Measurements from ENCODE around the gene CDC42BPA.
"Not testable (repeated sequence)": the region's sequence is repeated elsewhere in the genome, so short reads cannot be mapped to it uniquely, and the experiment has no call there.

The CDC42BPA gene

DNA sequence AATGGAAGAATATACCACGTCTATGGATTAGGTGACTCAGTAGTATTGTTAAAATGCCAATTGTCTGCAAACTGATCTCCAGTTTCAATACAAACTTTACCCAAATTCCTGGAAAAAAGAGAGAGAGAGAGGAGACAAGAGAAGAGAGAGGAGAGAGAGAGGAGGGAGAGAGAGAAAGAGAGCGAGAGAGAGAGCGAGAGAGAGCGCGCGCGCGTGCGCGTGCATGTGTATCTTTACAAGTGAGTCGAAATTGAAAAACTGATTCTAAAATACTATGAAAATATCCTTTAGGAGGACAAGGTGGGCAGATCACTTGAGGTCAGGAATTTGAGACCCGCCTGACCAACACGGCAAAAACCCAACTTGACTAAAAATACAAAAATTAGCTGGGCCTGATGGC is 65.2 kb downstream of the CDC42BPA start:
- DNase-seq, result no peak

DNA sequence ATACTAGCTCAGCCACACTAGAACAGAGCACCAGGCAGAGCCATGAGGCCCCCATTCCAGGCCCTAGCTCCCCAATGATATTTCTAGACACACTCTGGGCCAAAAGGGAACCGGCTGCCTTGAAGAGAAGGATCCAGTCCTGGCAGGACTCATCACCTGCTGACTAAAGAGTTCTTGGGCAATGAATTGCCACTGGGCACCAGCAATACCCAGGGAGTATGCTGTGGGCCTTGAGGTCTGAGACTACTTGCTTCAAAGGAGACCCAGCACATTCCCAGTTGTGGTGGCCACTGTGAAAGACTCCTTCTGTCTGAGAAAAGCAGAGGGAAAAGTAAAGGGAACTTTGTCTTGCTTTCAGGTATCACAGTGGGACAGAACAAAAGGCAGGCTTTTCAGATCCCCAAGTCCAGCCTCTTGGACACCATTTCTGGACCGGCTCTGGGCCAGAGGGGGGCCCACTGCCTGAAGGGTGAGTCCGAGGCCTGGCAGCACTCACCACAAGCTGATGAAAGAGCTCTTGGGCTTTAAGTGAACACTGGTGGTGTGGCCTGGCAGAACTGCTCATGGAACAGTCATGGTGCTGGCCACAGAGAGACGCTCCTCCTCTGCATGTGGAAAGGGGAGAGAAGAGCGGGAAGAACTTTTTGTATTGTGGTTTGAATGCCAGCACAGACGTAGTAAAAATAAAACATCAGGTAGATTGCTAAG is 72.5 kb downstream of the CDC42BPA start:
- DNase-seq, result no peak

DNA sequence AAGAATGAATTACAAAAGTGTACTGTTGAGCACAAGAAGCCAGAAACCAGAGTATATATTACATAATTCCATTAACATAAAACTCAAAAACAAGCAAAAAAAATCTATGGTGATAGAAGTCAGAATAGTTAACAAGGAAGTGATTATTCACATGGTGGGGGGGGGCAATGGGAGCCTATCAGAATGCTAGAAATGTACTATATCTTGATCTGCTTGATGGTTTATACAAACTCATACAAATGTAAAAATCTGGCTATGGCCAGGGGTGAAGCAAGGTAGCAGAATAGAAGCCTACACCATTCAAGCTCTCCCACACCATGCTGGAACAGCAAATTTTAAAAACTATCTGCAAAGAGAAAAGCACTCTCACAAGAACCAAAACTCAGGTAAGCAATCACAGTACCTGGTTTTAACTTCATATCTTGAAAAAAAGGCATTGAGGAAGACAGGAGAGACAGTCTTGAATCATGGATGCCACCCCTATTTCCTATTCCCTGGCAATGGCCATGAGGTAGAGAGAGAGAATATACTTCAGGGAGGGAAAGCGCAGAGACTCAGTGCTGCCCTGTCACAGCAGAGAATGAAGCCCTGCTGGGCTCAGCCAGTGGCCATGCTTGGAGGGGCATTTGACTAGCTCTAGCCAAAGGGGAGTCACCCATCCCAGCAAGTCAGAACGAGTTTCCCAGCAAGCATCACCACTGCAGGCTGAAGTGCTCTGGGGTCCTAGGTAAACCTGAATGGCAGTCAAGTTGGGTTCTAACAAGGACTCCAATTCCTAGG is 73.8 kb downstream of the CDC42BPA start:
- DNase-seq, result no peak

DNA sequence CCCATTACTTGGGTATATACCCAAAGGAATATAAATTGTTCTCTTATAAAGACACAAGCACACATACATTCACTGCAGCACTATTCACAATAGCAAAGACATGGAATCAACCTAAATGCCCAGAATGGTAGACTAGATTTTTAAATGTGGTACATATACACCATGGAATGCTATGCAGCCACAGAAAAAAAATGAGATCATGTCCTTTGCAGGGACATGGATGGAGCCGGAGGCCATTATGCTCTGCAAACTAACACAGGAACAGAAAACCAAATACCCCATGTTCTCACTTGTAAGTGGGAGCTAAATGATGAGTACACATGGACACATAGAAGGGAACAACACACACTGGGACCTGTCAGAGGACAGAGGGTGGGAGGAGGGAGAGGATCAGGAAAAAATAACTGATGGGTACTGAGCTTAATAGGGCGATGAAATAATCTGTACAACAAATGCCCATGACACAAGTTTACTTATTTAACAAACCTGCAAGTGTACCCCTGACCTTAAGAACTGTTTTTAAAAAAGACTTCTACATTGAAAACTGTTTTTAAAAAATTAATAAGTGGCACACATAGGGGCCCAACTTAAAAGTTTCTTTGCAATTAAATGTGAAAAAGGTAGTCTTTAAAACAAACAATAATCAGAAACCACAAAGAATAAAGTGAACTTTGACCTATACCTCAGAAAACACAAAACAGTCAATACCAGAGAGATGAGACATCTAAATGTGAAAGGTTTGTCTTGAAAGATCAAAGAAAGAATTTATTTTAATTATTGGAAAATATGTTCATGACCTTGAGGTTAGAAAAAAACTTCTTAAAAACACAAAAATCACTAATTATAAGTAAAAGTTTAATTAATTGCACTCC is 75.2 kb downstream of the CDC42BPA start:
- no peak for DNase-seq

DNA sequence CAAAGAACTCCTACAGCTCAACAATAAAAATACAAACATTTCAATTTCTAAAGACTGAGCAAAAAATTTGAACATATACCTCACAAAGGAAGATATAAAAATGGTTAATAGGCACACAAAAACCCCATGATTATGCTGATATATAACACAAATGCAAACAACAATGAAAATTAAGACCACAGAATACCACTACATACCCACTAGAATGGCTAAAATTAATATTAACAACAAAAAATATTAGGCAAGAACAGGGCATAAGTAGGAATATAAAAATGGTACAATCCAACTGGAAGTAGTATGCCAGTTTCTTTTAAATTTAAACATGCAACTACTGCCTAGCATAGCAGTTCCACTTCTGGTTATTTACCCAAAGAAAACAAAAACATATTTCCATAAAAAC is 77.3 kb downstream of the CDC42BPA start:
- no peak for DNase-seq

DNA sequence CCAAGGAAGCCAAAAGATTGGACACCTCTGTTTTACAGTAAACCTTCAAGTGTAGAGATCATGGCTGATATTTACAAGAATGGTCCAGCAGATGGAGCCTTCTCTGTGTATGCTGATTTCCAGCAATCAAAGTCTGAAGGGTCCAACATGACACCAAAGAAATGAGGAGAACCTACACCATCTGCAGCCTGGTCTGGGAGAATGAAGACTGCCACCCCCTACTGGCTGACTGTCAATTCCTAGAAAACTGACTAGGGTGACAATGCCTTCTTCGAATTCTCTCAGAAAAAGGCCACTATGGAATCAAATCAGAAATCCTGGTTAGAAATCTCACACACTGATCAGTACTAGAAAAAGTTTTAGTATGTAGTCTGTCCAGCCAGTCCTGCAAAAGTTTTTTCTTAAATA is 83.3 kb downstream of the CDC42BPA start:
- DNase-seq, result peak in 2 of 3 experiments; percentile 7 to 51

DNA sequence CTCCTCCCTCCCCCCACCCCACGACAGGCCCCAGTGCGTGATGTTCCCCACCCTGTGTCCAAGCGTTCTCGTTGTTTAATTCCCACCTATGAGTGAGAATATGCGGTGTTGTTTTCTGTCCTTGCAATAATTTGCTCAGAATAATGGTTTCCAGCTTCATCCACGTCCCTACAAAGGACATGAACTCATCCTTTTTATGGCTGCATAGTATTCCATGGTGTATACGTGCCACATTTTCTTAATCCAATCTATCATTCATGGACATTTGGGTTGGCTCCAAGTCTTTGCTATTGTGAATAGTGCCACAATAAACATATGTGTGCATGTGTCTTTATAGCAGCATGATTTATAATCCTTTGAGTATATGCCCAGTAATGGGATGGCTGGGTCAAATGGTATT is 87.2 kb downstream of the CDC42BPA start:
- not testable (repeated sequence) for DNase-seq

DNA sequence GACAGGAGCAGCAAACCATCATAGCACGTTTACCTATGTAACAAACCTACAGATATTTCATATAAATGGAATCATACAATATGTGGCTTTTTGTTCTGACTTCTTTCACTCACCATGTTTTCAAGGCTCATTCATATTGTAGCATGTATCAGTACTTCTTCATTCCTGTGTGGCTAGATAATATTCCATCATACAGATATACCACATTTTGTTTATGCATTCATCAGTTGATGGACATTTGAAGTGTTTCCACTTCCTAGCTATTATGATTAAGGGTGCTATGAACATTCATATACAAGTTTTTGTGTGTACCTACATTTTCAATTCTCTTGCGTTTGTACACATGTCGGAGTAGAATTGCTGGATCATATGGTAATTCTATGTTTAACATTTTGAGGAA is 90.1 kb downstream of the CDC42BPA start:
- no peak for DNase-seq

DNA sequence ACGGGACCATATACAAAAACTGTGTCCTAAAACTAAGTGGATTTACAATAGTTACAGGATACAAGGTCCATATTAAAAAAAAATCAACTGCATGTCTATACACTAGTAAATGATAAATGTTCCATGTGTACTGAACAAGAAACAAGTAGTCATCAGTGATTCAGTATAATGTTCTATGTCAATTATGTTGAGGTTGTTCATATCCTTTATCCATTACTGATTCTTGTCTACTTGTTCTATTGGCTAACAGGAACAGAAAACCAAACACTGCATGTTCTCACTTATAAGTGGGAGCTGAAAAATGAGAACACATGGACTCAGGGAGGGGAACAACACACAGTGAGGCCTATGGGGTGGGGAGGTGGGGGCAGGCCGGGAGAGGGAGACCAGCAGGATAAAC is 90.5 kb downstream of the CDC42BPA start:
- no peak for DNase-seq

DNA sequence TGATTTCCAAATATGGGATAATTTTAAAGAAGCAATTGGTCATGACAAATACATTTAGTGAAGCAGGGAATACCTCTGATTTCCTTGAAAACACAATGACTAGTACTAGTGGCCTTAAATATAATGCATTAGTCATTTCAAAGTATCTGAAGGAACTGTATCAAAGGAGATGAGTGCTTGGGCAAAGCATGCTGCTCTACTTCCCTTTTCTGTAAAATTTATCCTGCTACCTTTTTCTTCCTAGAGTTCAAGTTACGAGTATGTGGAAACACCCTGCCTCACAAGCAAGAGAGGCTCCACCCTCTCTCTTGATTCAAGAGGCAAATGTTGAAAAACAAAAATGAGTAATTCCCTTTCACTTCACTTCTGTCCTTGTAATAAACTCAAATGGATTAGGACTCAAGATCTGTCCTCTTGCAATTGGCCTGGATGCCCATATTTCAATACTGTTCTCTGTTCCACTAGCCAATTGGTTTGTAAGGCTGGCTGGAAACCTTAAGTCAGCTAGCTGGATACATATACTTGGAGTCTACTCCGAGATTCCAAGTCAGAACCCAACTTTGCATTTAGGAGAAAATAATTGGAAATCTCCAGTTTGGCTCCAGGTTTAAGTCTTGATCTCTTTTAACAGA is 92.5 kb downstream of the CDC42BPA start:
- DNase-seq, result no peak

DNA sequence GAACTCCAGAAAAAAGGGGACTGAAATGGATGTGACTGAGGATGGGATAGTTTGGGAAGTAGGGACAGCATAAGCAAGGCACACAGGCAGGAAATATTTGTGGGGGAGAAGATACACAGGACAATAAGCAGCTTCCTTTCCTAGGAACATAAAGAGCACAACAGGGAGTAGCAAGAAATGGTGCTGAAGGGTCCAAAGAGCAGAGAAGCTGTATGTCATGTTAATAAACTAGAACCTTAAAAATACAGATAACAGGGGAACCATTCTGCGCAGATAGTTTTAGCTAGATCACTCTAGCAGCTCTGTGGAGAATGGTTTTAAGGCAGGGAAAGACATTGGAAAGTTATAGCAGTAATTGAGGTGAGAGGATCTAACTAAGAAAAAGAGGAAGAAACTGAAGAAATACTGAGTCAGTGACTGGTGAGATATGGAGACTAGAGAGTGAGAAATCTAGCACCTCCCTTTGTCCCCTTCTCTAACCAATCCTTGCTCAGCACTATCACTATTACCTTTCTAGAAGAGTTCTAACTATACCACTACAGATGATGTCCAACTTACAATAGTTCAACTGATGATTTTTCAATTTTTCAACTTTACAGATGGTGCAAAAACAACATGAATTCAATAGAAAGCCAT is 95.0 kb downstream of the CDC42BPA start:
- no peak for DNase-seq

DNA sequence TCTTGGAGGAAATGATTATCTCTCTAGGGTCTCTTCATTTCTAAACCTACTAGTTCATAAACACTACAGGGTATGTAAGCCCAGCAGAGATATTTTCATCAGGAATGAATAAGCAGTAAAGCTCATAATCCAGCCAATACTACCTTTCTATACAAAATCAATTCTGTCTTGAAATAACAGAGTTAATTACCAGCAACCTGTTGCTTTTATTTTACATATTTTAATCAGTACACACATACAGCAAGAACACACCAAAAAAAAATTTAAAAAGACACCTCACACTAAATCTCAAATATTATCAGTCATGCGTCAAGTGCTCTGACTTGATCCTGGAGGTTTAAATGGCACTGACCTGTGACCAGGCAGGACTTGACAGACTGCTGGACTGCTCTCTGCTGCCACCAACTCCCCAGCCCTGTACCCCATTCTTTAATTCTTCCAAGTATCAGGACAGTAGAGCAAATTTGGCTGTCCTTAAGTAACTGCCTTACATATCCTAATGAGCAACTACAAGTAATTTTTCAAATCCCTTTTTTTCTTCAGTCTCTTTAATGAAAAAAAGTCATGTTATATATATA is 98.5 kb downstream of the CDC42BPA start:
- DNase-seq, result no peak

DNA sequence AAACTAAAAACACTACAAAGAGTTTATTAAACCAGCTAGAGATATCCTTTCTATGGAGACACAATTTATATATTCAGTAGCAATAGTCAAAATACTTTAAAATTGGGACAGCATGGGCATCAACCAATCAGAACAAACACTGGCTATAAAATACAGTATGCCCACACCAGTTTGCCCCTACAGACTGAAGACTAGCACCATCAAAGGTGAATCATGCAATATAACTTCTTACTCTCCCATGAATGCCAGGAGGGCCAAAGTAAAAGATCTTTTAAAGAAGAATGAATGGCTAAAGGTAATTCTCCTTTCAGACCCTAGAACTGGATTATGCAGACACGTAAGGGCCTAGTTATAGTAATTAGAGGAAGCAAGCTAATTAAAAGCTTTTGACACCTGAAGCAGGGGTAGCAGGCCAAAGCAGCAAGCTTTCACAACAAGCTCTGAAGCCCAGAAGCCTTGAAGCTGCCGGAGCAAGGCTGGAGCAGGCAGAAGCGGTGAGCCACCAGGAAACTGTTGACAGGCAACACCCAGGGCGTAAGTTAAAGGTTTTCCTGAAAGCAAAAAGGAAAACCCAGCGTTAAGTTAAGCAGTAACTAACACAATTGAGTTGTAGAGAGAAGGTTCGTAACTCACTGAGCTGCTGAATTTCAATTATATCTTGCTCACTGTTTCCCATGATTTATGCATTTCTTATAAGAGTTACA is 99.3 kb downstream of the CDC42BPA start:
- DNase-seq, result no peak

DNA sequence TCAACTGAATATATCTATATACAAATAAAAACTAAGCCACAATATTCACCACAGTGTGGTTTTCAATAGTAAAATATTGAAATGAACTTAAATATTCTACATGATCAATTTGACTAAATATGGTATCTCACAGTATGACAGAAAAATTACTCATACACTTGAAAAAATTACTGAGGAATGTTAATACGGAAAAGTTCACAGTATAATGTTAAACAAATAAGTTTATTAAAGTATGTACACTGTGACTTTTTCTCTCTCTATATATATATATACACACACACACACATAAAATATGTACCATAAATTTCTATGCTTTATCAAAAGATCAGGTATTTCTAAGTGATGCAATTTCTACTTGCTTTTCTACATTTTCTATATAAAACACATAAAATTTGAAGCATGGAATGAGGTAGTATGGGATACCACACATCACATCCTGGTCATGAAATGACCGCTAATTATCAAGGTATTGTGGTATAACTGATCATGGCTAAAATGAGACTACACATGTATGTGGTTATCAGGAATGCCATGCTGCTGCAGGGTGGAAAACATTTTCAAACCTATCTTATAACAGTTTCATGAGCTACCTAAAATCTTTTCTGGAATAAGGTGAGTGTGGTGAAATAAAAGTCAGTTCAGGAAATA is 102.3 kb downstream of the CDC42BPA start:
- DNase-seq, result no peak

DNA sequence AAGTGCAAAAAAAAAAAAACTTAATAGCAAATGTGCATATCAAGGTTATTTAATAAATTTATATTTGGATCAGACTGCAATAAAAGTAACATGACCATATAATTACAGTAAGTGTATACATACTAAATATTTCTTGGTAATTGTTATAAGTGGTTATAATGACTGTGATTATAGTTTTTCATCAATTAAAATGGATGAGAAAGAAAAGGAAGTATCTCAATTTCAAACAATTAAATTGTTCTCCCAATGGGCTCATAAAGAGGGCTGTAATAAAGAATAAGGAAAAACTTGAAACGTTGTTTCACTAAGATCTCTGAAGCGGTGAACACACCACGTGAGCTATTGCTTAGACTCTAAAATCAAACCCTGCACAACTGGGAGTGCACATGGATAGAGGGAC is 104.1 kb downstream of the CDC42BPA start:
- peak in 2 of 3 experiments; percentile 19 to 76 for DNase-seq

DNA sequence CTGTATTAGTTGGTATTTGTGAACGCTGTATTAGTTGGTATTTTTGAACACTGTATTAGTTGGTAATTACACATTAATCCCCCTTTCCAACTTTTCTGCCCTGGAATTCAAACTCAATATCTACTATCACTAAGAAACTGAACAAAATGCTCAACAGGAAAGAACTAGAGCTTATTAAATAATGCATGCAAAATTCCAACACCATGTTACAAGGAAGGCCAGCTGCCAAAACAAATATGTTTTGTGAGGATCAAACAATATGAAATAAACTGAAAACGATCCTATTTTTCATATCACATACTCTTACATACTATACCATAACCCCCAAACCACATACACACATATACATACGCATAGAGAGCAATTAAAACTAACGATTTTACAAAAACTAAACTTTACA is 104.9 kb downstream of the CDC42BPA start:
- no peak for DNase-seq

DNA sequence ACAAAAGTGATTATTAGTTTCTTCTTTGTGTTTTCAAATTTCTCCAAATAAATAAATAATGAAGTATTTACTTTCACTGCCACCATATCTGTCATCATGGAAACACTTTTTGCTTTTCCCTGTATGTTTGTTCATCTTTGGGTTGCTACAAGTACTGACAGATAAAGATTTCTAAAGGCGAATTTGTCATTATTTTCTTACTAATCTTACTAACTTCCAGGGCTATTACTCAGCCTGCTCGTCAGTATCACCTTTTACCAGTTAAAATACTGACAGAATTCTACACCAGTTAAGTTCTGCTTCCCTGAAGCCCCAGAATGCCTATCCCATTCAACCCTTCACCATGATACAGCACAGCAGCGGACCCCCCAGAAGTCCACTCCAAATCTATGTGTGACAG is 106.1 kb downstream of the CDC42BPA start:
- DNase-seq, result no peak

DNA sequence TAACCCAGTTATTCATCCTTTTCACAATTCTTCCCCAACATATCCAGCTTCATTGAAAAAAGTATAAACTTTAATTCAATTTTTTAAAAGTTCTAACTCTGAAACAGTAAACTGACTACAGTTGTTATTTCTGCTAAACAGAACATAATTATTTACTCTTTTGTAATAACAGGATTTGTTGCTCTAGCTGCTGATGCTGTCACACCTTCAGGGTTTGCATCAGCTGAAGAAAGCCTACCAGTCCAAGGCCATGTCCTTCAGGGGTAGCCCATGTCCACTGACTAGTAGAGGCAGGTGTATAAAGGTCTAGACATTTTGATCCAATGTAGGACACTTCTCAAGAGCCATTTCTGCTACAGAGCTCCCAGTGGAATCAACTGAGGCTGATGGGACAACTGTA is 107.7 kb downstream of the CDC42BPA start:
- no peak for DNase-seq

DNA sequence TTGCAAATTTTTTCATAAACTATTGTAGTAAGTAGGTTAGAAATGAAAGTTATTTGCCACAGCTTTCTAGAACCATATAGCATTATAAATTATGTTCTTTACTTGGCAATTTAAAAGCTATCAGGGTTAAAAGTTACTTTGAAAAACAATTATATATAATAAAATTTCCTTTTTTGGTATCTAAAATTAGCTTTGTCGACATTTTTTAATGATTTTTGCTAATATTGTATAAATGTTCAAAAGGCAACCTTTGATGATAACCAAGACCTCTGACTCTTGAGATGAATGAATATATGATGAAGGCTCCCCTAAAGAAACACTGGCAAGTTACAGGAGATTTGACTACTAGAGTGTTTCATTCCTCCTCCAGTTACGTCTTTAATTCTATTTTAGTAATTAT is 121.2 kb downstream of the CDC42BPA start:
- no peak for DNase-seq

DNA sequence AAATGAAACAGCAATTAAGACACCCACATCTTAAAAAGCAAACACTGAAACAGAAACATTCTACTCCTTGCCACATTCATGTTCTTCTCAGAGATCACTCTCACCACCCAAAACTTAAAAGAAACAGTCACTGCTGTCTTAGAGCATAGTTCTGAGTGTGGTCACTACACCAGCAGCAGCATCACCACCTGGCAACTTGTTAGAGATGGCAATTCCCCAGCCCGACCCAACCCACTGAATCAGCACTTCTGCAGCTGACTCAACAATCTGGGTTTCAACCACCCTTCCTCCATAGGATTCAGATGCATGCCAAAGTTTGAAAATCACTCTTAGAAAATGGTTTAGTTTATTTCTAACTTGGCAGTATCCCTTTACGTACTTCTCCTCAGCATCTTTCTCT is 126.1 kb downstream of the CDC42BPA start:
- DNase-seq, result no peak

DNA sequence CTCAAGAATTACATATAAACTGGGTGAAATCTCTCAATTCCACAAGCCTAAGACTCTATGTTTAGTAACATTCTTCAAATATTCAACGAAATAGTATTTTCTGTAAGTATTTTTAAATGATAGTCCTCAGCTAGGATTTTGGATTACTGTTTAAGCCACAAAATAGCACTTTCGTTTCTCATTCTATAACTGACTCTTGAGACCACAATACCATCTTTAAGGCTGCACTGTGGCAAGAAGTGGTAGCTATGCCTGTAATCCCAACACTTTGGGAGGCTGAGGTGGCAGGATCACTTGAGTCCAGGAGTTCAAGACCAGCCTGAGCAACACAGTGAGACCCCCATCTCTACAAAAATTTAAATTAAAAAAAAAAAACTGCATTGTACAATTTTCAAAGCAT is 126.7 kb downstream of the CDC42BPA start:
- no peak for DNase-seq
